Superior temporal gyrus (tissue), 1 donor: ENCODE measurements around the gene KHDC4.

ENCODE experiments used
- DNase-seq: peaks from one replicate; pipeline ENCODE4 v3.0.0-alpha.2; 2016; ENCODE audit errors: extremely low spot score

The KHDC4 gene

GRCh38 chr1:155969377-155969791 lies 35.2 kb upstream of the KHDC4 start:
- peak; percentile 71 for DNase-seq

- DNase-seq, result peak; percentile 89
Measured at GRCh38 chr1:155968670-155969069, 34.5 kb upstream of the KHDC4 start.

- DNase-seq, result peak; percentile 58
Measured at GRCh38 chr1:155968051-155968400, 33.8 kb upstream of the KHDC4 start.

GRCh38 chr1:155967341-155968050 lies 33.3 kb upstream of the KHDC4 start:
- DNase-seq, result peak; percentile 37

- no peak for DNase-seq
Measured at GRCh38 chr1:155966750-155967149, 32.5 kb upstream of the KHDC4 start.

- DNase-seq, result peak; percentile 45
Measured at GRCh38 chr1:155966135-155966534, 31.9 kb upstream of the KHDC4 start.

GRCh38 chr1:155964193-155964592 lies 30.0 kb upstream of the KHDC4 start:
- no peak for DNase-seq

GRCh38 chr1:155962599-155963211 lies 28.5 kb upstream of the KHDC4 start:
- DNase-seq, result no peak

GRCh38 chr1:155961937-155962336 lies 27.7 kb upstream of the KHDC4 start:
- peak; percentile 53 for DNase-seq

- DNase-seq, result peak; percentile 75
Measured at GRCh38 chr1:155960081-155960745, 26.0 kb upstream of the KHDC4 start.

- DNase-seq, result no peak
Measured at GRCh38 chr1:155957411-155957915, 23.2 kb upstream of the KHDC4 start.

GRCh38 chr1:155954645-155955044 lies 20.4 kb upstream of the KHDC4 start:
- DNase-seq, result no peak

- DNase-seq, result no peak
Measured at GRCh38 chr1:155952505-155952890, 18.3 kb upstream of the KHDC4 start.

GRCh38 chr1:155951753-155952504 lies 17.7 kb upstream of the KHDC4 start:
- no peak for DNase-seq

- no peak for DNase-seq
Measured at GRCh38 chr1:155950829-155951228, 16.6 kb upstream of the KHDC4 start.

- no peak for DNase-seq
Measured at GRCh38 chr1:155947741-155948140, 13.5 kb upstream of the KHDC4 start.

GRCh38 chr1:155947292-155947691 lies 13.1 kb upstream of the KHDC4 start:
- no peak for DNase-seq

GRCh38 chr1:155946633-155947219 lies 12.5 kb upstream of the KHDC4 start:
- no peak for DNase-seq

- no peak for DNase-seq
Measured at GRCh38 chr1:155944444-155944799, 10.2 kb upstream of the KHDC4 start.

- DNase-seq, result no peak
Measured at GRCh38 chr1:155942578-155943141, 8.4 kb upstream of the KHDC4 start.

GRCh38 chr1:155941845-155942531 lies 7.8 kb upstream of the KHDC4 start:
- DNase-seq, result no peak
